ENCODE results near the gene DYNLL1.

Gene DYNLL1

DNA sequence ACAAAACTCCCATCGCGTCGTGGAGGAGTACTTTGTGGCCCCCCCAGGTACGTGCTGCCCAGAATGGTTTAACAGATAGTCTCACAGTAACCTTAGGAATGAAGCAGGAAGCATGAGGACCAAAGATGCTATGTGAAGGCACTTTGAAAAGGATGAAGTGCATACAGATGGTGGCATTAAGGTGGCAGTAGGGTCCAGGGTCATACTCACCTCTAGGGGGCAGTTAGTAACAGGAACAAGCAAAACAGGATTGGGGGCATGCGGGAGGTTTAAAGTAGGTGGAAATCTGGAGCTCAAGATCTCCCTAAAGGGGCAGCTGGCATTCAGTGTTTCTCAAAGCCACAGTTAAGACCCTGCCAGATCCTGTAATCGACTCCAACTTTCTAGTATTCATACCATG lies 38.8 kb upstream of the DYNLL1 start:
- ChIA-PET POLR2A (no interaction called here), CTCF (interaction anchor here (1.0 to 4.9 kb wide), 8 partner anchors 10 to 229 kb away, joined by 3 to 50 read pairs (median 5); partner anchors contain the start of genes DYNLL1 and SRSF9)
- TF ChIP-seq, protein P1, sequence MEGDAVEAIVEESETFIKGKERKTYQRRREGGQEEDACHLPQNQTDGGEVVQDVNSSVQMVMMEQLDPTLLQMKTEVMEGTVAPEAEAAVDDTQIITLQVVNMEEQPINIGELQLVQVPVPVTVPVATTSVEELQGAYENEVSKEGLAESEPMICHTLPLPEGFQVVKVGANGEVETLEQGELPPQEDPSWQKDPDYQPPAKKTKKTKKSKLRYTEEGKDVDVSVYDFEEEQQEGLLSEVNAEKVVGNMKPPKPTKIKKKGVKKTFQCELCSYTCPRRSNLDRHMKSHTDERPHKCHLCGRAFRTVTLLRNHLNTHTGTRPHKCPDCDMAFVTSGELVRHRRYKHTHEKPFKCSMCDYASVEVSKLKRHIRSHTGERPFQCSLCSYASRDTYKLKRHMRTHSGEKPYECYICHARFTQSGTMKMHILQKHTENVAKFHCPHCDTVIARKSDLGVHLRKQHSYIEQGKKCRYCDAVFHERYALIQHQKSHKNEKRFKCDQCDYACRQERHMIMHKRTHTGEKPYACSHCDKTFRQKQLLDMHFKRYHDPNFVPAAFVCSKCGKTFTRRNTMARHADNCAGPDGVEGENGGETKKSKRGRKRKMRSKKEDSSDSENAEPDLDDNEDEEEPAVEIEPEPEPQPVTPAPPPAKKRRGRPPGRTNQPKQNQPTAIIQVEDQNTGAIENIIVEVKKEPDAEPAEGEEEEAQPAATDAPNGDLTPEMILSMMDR (IDR thresholded peaks at IDR 0.05; ENCODE audit: control extremely low read depth, extremely low read depth, low read depth, missing control alignments) = peak; percentile 22
- no peak for DNase-seq (ENCODE audit: extremely low spot score)

DNA sequence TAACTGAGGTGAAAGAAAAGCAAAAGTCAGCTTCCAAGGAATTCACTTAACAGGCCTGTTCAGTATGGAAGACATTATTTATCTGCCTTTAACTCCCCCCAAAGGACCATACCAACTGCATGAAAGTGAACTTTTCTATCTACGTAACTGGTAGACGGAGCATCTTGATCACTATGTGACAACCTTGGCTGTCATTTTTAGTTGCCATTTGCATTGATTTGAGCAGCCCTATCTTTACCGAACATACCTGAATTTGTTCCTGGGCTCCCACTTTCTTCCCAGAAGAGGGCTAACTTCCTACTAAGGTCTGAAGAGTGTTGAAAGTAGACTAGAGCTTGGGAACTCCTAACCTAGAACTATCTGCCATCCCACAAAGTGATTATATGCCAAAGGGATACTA lies 35.8 kb upstream of the DYNLL1 start:
- ChIA-PET POLR2A (no interaction called here), CTCF (no interaction called here)
- no peak for DNase-seq (ENCODE audit: extremely low spot score)
- TF ChIP-seq, protein P1 (IDR thresholded peaks at IDR 0.05; ENCODE audit: control extremely low read depth, extremely low read depth, low read depth, missing control alignments) = no peak

GRCh38 chr12:120462099-120462640 lies 33.7 kb upstream of the DYNLL1 start:
- ChIA-PET POLR2A (interaction anchor here (0.6 kb wide), 1 partner anchor 13 kb away, joined by 5 read pairs; no protein-coding TSS in a partner anchor), CTCF (interaction anchor here (1.8 to 3.9 kb wide), 4 partner anchors 9 to 23 kb away, joined by 4 to 24 read pairs (median 14); partner anchors contain the start of gene COX6A1)
- TF ChIP-seq, protein P1 (IDR thresholded peaks at IDR 0.05; ENCODE audit: control extremely low read depth, extremely low read depth, low read depth, missing control alignments) = no peak
- DNase-seq (ENCODE audit: extremely low spot score) = no peak

- ChIA-PET CTCF (interaction anchor here (0.8 to 3.9 kb wide), 7 partner anchors 11 to 596 kb away, joined by 3 to 24 read pairs (median 4); partner anchors contain the start of genes COX6A1, GATC and TRIAP1), POLR2A (no interaction called here)
- DNase-seq (ENCODE audit: extremely low spot score) = no peak
- TF ChIP-seq, protein P1 (IDR thresholded peaks at IDR 0.05; ENCODE audit: control extremely low read depth, extremely low read depth, low read depth, missing control alignments) = no peak
These were observed 32.2 kb upstream of the DYNLL1 start for GRCh38 chr12:120463712-120464111.

DNA sequence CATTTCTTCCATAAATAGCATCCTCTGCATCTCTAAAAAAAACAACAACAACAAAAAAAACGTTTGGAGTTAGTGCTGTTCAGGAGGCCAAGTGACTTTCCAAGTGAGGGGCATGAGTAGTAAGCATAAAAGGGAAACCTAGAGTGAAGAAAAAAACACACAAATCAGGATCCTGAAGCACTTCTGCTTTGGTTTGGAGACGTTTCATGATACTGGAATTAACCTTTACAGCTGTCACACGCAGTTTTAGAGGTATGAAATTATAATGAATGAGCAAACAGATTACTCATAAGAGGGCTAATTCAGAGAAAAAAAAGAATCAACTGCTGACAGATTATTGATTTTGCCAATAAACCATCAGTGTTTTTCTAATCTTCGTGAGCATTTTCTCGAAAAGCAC lies 30.2 kb upstream of the DYNLL1 start:
- DNase-seq (ENCODE audit: extremely low spot score) = no peak
- TF ChIP-seq, protein P1 (IDR thresholded peaks at IDR 0.05; ENCODE audit: control extremely low read depth, extremely low read depth, low read depth, missing control alignments) = no peak
- CTCF ChIA-PET = interaction anchor here (1.1 to 5.6 kb wide), 7 partner anchors 8 to 26 kb away, joined by 4 to 50 read pairs (median 22); partner anchors contain the start of gene COX6A1
- POLR2A ChIA-PET = no interaction called here

DNA sequence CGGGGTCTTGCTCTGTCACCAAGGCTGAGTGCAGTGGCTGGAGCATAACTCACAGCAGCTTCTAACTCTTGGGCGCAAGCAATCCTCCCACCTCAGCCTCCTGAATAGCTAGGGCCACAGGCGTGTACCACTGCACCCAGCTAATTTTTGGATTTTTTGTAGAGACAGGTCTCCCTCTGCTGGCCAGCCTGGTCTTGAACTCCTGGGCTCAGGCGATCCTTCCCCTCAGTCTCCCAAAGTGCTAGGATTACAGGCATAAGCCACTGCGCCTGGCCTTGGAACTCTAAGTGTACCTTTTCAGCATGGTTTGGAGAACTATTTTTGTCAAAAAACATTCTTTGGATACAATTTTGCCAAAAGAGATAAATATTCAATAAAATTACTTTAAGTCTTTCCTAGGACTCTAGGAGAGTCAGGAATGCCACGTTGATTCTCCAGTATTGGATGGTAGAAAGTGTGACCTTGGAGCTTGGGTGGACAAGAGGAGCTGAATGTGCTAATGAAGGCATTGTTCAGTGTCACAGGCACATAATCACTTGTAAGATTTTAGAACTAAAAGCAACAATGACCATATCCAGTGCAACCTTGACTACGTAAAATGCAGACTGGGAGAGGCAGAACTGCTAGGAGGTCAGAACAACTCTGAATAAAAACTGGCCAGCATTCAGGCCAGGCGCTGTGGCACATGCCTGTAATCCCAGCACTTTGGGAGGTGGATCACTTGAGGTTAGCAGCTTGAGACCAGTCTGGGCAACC lies 29.2 kb upstream of the DYNLL1 start:
- ChIA-PET CTCF (interaction anchor here (0.8 to 5.6 kb wide), 11 partner anchors 9 to 110 kb away, joined by 3 to 50 read pairs (median 9); partner anchors contain the start of genes COX6A1 and DYNLL1), POLR2A (no interaction called here)
- TF ChIP-seq, protein P1 (IDR thresholded peaks at IDR 0.05; ENCODE audit: control extremely low read depth, extremely low read depth, low read depth, missing control alignments) = peak; percentile 62
- DNase-seq (ENCODE audit: extremely low spot score) = no peak
